ENCODE measurements around the gene PRSS3.
"Not testable (repeated sequence)": the region's sequence is repeated elsewhere in the genome, so short reads cannot be mapped to it uniquely, and the experiment has no call there.

The PRSS3 gene

DNA sequence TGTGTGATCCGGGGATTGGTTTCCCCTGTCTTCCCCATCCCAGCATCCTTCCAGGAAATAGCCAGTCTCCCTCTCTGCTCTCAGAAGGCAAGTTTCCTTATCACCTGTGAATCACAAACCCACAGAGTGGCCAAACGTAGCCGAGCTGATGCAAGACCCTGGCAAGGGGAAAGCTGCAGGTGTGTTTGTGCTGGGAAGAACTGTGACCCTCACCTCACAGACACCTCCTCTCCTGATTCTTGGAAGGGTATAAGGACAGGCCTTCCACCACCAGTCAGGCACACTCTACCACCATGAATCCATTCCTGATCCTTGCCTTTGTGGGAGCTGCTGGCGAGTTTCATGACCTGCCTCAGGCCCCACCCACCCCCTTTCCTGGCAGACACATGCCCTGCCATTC lies at the start of gene PRSS3:
Gene PRSS3, plus strand, starts transcription at position 281 of the 400 bp plus-strand sequence. Its CDS starts 13 bp downstream, at position 294.
- no peak for DNase-seq

DNA sequence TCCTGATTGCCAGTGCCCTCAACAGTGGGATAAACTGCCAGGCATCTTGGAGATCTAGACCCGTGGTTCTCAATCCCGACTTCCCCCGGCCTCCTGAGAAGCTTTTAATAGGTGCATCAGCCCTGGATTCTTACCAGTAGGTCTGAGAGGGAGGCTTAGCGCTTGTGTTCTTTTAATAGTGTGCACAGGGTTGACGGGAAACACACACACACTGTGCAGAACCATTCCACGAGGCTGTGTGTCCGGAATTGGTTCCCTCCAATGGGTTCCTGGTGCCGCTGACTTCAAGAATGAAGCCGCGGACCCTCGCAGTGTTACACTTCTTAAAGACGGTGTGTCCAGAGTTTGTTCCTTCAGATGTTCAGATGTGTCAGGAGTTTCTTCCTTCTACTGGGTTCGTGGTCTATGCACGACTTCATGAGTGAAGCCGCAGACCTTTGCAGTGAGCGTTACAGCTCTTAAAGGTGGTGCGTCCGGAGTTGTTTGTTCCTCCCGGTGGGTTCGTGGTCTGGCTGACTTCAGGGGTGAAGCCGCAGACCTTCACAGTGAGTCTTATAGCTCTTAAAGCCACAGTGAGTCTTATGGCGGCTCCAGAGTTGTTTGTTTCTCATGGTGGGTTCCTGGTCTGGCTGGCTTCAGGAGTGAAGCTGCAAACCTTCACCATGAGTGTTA lies 46.6 kb upstream of the PRSS3 start:
- DNase-seq, result peak; percentile 36

DNA sequence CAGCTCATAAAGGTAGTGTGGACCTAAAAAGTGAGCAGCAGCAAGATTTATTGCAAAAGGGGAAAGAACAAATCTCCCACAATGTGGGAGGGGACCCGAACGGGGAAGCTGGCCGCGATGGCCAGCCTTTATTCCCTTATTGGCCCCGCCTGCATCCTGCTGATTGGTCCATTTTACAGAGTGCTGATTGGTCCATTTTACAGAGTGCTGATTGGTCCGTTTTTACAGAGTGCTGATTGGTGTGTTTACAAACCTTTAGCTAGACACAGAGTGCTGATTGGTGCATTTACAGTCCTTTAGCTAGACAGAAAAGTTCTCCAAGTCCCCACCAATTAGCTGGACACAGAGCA lies 46.1 kb upstream of the PRSS3 start:
- peak; percentile 22 for DNase-seq

DNA sequence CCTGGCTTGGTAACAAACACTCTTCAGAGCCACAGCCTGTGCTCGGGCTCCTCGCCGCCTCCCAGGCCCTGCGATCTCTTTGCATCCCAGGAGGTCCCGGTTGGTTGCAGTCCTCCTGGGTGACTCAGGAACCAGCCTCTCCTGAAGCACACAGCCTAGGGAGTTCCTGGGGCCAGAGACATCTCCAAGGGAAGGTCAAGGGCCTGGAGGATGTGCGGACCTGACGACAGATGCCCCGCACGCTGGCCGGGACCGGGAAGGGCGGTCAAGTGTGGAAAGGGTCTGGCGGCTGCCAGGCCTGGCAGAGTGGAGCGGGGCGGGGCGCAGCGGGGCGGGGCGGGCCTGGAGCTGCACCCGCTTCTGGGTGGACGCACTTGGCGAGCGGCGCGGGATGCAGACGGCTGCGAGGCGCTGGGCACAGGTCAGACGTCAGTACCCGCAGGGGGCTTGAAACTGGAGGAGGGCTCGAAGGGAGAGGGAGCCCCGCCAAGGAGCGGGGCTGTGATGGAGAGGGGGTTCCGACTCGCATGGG lies 45.0 kb upstream of the PRSS3 start:
- no peak for DNase-seq

DNA sequence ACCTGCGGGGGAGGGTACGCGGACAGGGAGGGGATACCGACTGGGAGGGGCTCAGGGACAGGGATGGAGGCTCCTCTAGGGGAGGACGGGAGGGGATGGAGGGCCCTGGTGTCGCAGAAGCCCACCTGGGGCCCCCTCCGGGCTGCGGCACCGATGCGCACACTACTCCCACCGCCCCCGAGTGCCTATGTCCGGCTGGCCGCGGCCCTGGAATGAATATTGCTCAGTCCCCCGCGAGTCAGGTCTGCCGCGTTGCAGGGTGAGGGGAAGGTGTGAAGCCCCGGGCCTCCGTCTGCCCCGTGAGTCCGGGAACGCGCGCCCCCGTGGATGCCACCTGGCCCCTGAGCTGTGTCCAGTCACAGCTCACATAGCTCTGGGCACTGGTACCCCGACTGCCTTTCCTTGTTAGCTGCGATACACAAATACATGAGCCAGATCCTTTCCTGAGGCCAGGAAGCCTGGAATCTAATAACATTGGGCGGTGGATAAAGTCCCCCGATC lies 44.5 kb upstream of the PRSS3 start:
- DNase-seq, result no peak

DNA sequence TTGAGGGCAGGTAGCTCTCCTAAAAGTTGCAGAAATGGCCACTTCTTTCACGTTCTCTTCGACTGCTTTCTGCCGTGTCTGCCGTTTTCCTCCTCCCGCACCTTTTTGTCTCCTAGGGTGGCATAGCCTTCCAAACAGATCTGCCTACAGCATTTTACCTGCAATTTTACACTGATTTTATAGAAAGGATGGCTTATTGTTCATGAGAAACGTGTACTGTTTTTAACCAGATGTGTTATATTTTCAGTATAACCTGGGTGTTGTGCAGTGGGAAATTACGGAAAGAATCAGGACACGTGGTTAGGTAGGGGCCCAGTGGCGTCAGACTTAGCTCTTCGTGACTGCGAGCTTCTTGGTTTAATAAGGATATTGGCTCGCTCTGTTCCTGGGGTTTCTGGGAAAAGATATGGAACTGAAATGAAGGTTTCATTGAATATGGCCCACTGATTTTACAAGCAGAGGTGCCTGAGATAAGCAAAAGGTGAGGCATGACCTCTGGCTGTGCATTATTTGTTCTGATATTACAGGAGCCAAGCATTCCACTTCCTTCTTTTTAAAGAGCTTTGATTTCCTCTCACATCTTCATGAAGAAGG lies 43.7 kb upstream of the PRSS3 start:
- no peak for DNase-seq

DNA sequence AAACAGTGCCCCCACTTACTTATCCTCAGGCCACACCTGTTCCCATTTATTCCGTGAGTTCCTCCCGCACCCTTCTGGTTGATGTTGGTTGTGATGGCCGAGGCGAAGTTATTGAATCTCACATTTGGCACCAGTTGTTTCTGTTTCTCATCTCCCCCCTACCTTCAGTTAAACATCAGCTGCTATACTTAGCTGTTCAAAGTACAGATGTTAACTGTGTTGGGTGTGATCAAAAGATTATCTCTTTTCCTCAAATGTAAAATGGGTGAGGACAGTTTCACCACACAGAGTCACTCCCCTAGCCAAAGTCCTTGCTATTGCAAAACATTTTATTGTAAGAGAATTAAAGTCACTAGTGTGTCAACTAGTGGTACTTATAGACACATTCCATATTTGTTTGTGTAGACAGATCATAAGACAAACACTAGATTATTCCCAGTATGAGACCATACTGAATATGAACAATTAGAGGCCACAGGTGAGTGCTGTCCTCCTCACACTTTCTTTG lies 43.2 kb upstream of the PRSS3 start:
- DNase-seq, result no peak

DNA sequence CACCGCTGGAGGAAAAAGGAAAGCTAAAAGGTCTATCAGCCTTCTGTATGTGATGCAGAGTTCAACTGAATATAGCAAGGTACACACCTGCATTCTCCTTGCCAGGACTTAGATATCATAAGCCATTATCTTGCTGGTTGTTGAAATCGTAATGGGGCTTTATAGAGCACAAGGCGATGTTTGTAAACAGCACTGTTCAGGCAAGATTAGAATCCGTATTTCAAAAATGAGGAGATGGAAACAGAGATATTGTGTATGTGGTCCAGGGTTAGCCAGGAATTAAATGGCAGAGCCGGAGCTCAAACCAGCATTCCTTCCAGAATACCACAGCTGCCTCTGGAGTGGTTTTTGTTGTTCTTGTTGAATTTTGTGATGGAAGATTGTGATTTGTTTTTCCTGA lies 42.6 kb upstream of the PRSS3 start:
- DNase-seq, result not testable (repeated sequence)

DNA sequence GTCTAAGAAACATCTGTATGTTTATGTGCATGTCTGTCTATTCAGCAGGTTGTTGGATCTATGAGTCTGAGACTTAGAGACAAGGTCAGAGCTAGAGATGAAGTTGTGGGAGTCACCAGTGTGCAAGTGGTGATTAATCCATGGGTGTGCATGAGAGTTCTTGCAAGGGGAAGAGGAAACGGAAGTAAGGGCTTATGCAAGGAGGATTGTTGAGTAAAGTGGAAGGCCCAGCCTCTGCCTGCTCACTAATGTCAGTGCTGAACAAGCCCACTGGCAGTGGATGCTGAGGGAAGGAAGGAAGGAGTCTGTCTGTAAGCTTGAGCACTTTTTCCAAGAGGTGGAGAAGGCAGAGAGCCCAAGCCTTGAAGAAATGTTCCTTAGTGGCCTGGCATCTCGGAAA lies 35.7 kb upstream of the PRSS3 start:
- DNase-seq, result not testable (repeated sequence)

DNA sequence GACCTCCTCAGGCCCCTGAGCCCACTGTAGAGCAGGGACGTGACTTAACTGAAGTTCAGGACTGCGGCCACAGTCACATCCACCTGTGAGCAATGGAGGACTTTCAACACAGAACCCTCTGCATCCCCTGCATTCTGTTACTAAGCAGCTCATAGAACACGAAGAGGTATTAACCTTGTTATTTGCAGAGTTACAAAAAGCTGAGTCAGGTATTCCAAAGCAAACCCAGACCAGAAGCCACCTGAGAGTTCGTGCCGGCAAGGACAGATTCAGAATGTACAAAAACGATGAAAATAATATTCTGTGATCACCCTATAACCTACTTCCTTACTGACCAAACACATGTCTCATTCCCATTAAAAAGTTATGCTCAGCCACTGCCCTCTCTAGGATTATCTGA lies 33.0 kb upstream of the PRSS3 start:
- DNase-seq, result no peak

DNA sequence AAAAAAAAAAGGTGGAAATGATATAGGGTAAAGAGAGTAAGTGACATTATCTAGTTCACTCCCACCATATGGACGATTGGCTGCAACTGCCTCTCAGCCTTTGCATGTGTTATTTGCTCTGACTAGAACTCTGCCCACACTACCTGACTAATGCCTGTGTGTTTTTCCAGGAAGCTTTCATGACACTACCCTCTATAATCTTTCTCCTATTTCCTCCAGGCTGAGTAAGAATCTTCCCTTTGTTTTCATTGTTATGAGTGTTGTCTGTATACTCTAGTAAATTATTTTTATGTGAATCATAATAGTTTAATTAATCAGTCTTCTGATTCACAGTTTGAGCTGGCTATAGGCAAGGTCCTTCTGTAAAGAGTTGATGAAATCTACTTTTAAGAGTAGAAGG lies 31.7 kb upstream of the PRSS3 start:
- DNase-seq, result not testable (repeated sequence)

DNA sequence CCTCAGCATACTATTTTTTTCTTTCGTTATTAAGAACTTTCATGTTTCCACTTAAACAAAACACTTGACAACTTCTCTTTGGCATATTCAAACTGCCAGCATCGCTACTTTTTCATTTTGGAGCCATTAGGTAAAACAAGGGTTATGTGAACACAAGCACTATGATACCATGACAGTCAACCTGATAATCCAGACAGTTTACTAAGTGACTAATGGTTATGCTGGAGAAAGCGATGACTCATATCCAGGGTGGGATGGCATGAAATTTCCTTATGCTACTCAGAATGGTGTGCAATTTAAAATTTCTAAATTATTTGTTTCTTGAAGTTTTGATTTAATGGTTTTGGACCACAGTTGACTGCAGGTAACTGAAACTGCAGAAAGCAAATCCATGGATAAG lies 29.9 kb upstream of the PRSS3 start:
- DNase-seq, result no peak

DNA sequence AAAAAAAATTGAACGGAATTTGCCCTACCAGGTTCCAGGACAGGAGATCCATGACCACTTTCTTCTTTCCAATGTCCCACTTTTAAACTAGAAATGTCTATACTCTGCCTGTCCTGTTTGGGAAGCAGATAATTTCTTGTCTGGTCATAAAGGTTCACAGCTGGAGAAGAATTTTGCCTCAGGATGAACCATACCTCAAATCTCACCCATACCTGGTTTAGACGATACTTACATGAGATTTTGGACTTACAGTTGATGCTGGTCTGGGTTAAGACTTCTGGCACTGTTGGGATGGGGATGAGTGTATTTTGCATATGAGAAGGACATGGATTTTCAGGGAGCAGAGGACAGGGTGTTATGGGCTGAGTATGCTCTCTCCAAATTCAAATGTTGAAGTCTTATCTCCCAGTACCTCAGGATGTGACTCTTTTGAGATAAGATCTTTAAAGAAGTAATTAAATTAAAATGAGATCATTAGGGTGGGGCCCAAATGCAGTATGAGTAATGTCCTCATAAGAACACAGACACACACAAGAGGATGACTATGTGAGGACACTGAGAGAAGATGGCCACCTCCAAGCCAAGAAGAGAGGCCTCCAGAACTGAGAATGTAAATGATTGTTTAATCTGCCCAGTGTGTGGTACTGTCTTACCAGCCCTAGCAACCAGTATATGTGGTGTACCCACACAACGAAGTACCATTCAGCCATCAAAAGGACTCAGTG lies 25.0 kb upstream of the PRSS3 start:
- DNase-seq, result not testable (repeated sequence)

DNA sequence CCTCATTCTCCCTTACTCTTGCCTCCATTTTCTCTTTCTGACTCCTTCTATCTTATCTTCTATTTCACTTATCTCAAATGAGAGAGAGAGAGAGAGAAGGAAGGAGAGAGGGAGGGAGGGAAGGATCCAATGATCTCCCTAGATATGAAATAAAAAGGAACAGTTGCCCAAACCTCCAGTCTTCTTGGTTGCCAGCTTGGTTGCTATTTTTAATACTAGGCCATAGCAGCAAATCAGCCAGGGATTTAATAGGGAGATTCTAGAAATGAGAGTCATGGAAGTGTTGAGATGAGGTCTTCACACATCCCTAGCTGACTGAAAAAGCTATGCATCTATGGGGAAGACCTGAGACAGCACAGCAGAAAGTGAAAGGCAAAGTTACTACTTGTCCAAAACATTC lies 22.2 kb upstream of the PRSS3 start:
- DNase-seq, result not testable (repeated sequence)

DNA sequence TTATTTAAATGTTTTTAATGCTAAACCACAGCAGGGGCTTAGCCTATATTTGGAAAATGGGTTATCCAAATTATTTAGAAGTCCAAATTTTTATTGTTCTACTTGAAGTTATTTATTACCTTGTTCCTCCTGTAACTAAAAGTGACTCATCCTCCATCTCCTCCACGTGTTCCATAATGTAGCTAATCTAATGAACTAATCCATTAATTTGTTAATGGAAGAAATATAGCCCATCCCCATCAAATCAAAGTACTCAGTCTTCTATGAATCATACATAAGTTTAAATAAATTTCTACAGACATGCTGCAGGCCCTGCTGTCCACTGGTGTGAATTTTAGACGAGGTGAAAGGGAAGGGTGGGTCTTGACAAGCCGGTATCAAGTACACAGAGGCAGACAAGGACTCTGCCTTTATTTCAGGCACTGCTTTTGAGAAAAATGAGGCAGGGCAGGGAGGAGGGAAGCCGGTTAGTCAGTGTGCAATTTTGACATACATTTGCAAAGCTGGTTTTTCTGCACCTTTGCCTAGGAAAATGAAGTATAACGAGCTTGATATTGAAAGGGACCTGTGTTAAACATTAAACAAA lies 21.2 kb upstream of the PRSS3 start:
- DNase-seq, result not testable (repeated sequence)

DNA sequence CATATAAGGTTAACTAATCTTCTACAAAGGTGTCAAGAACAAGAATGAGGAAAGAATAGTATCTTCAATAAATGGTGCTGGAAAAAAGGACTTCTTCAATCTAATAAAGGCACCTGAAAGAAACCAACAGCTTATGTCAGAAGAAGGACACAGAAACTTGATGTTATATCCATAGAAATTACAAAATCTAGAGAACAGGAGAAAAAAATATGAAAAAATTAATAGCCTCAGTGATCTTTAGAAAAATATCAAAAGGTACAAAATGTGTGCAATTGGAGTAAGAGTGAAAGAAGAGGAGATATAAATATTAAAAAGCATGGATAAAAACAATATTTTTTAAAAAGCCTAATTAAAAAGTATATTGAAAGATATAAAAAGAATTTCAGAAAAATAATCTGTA lies 18.8 kb upstream of the PRSS3 start:
- no peak for DNase-seq

DNA sequence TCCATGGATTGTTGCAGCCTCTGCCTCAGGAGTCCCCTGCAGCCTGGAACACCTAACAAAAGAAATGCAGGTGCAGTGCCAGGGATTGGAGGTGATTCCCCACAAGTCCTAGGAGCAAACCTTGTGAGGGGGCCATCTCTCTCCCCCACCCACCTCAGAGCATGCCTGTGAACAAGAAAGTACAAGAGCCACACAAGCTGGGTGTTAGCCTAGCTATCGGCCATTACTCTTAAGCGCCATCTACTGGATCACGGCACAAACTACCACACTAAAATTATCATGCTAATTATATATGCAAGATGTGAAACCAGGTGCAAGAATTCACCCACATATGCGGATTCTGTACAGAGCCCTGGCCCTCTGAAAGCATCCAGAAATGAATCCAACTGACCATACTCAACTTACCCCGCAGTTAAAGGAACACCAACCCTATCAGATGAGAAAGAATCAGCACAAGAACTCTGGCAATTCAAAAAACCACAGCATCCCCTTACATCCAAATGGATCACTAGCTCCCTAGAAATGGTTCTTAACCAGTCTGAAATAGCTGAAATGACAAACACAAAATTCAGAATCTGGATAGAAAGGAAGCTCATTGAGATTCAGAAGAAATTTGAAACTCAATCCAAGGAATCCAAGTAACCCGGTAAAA lies 16.5 kb upstream of the PRSS3 start:
- peak; percentile 33 for DNase-seq

DNA sequence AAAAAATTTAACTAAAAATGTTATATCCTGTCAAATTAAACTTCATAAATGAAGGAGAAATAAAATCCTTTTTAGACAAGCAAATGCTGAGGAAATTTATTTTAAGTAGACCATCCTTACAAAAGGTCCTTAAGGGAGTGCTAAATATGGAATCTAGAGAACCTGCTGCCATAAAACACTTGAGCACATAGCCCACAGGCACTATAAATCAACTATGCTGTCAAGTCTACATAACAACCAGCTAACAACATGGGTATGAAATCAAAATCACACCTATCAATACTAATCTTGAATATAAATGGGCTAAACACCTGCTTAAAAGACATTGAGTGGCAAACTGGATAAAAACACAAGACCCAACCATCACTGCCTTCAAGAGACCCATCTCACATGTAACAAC lies 15.1 kb upstream of the PRSS3 start:
- no peak for DNase-seq

DNA sequence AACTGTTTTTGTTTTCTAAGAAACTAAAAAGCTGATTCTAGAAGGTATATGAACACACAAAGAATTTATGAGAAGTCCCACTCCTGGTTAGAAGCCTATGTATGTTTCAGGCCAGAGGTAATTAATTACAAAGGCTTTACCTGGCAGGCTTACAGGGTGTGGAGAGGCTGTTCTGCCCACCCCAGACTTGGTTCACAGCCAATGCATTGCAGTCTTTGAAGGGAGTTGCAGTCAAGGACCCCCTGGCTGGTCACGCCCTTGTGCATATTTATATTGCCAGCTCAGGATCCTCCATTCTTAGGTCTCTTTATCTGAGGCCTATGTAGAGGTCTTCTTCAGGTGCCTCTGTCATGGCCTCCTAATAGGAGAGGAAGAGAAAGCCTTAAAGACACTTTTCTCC lies 13.6 kb upstream of the PRSS3 start:
- DNase-seq, result no peak

DNA sequence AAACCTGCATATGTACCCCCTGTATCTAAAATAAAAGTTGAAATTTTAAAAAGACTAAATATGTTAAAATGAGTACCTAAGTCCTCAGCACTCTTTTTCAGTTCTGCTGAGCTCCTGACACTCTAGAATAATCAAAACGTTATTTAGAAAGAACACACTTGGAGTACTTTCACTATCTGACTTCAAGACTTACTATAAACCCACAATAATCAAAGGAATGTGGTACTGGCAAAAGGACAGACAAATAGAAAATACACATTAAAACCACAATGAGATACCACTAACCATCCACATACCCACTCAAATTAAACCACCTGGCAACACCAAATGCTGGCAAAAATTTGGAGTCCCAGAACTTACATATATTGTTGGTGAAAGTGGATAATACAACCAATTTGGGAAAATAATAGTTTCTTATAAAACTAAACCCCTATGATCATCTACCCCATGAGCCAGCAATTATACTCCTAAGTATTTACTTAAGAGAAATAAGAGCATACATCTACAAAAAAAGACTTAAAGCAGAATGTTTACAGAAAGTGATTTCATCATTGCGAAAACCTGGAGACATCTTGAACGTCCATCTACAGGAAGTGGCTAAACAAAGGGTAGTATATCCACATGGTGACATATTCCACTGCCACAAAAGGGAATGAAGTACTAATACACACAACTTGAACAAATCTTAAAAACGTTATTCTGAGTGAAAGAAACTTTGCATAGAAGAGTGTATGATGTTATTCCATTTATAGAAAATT lies 12.8 kb upstream of the PRSS3 start:
- DNase-seq, result no peak

DNA sequence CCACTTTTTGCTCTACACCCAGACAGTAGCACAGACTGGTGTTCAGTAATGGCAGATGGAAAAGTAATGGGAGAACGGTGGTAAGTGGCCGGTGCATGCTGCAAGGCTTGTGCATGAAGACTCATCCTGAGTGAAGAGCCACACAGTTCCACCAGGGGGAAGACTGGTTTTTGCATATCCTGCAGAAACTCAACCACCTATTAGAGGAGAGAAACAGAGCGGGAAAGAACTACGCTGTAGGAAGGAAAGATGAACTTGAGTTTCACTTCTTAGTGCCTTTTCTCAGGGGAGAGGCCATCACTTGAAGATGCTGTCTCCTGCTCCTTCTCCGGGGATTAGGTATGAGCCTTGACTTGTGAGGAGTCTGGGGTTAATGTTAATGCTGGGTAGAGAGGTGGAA lies 9.4 kb upstream of the PRSS3 start:
- no peak for DNase-seq

DNA sequence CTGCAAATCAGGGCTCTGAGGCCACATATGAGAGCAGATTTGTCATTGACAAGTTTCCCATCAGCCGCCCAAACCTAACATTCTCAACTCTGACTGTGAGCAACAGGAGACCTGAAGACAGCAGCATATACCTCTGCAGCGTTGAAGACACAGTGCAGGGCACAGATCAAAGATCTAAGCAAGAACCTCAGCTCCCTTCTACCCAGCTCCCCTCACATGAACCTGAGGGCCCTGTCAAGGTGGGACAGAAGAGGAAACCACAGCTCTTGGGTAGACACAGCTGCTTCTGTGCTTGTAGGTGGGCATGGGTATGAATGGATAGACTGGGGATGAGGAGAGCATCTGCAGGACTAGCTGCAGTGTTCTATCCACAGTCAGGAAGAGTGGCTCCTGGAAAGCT lies 8.7 kb upstream of the PRSS3 start:
- no peak for DNase-seq

Data from activated CD8-positive, alpha-beta memory T cell treated with anti-CD3 and anti-CD28 coated beads, Interleukin-2, amount 50 U/mL, for 4 hours (primary cell).